AG09309 (cell line): ENCODE results near the gene SDK1.

Experiments
- DNase-seq: peaks from one replicate; pipeline ENCODE4 v3.0.0-alpha.2; 2010; ENCODE audit warnings: low read depth
- H3K4me3 ChIP-seq: 2 replicates; pipeline ENCODE4 v1.5.1; 2011; ENCODE audit warnings: mild to moderate bottlenecking, low read depth, low read length, moderate library complexity; ENCODE audit not compliant: control insufficient read depth
- TF ChIP-seq, protein P1 (sequence below): IDR thresholded peaks from 2 replicates; pipeline ENCODE4 v1.5.1; 2011; ENCODE audit warnings: mild to moderate bottlenecking, low read depth, low read length, inconsistent platforms; ENCODE audit not compliant: insufficient read depth, control insufficient read depth; ENCODE audit errors: missing control alignments

SDK1 gene

GRCh38 chr7:3955751-3956696, 655.0 kb downstream of the SDK1 start:
- no peak overlapping the region for H3K4me3 ChIP-seq
- TF ChIP-seq, protein P1, sequence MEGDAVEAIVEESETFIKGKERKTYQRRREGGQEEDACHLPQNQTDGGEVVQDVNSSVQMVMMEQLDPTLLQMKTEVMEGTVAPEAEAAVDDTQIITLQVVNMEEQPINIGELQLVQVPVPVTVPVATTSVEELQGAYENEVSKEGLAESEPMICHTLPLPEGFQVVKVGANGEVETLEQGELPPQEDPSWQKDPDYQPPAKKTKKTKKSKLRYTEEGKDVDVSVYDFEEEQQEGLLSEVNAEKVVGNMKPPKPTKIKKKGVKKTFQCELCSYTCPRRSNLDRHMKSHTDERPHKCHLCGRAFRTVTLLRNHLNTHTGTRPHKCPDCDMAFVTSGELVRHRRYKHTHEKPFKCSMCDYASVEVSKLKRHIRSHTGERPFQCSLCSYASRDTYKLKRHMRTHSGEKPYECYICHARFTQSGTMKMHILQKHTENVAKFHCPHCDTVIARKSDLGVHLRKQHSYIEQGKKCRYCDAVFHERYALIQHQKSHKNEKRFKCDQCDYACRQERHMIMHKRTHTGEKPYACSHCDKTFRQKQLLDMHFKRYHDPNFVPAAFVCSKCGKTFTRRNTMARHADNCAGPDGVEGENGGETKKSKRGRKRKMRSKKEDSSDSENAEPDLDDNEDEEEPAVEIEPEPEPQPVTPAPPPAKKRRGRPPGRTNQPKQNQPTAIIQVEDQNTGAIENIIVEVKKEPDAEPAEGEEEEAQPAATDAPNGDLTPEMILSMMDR: no peak
- no peak for DNase-seq

GRCh38 chr7:3956949-3957348, 655.9 kb downstream of the SDK1 start:
- TF ChIP-seq, protein P1: no peak

DNA sequence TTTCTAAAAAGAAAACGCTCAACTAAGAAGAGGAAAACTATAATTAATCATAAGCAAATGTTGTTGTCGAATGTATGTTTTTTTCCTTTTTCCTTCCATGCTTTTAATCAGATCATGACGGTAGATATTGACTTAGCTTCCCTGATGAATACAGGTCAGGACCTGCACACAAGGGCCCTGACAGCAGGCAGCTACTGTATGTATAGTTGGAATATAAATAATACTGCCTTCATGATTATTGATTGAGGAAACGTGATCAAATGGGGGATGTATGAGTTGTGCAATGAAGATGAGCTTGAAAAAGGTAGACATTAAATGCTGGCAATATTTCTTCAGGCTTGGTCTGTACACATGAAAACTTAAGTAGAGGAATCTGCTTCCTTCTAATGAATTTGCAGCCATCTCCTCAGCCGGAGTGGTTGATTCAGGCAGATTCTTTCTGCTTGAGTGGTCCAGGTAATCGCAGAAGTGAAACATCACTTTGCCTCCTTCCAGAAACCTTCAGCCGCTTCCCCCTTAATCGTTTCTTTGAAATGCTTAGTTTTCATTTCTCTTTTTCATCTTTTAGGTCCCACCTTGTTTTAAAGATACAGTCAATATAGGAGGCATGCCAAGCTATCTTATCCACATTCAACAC, 656.5 kb downstream of the SDK1 start:
- DNase-seq: no peak
- TF ChIP-seq, protein P1: no peak
- H3K4me3 ChIP-seq: no peak overlapping the region

More at GRCh38 chr7:3956949-3957348, 655.9 kb downstream of the SDK1 start:
- no peak for DNase-seq
- H3K4me3 ChIP-seq: no peak overlapping the region

DNA sequence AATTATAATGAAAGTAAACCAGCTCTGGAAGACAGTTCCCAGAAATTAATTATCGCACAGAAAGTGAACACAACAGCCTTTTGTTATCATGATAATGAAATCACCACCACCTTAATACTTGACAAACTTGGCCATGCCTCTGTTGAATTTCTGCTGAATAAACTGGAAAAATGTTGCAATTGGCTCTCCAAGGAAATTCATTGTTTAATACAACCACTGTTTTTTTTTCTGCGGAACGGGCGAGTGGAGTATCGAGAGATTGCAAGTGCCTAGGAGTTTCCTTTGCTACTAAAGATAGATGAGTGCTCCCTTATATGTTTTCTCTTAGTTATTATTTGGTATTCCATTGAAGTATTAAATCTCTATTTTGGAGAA, 657.0 kb downstream of the SDK1 start:
- DNase-seq: no peak
- no peak overlapping the region for H3K4me3 ChIP-seq
- TF ChIP-seq, protein P1: no peak

GRCh38 chr7:3959364-3959763, 658.3 kb downstream of the SDK1 start:
- no peak overlapping the region for H3K4me3 ChIP-seq
- DNase-seq: no peak
- TF ChIP-seq, protein P1: no peak

GRCh38 chr7:3960050-3960763, 659.2 kb downstream of the SDK1 start:
- TF ChIP-seq, protein P1: no peak
- H3K4me3 ChIP-seq: no peak overlapping the region
- DNase-seq: no peak
